Heart left ventricle (tissue), 13 donors: ENCODE results near the gene ARHGAP24.

Experiments used
- CTCF ChIP-seq, 12 donors: fragments of 200-600 bp; sonication (generic) in 4 of 12; IDR thresholded peaks; one replicate each; pipeline versions ENCODE4 v1.5.0 to v1.8.0; 2018 to 2022; ENCODE audit warnings: antibody characterized with exemption in 12 of 12, mild to moderate bottlenecking in 5 of 12
- POLR2A ChIP-seq, 2 donors: fragments of 450-650 bp; IDR thresholded peaks; one replicate each; pipeline ENCODE4 v1.6.1; 2017; ENCODE audit warnings: antibody characterized with exemption in 2 of 2, mild to moderate bottlenecking in 2 of 2, moderate library complexity in 2 of 2
- donor health status: ischemic (EF 13 %, LVEDD 7.1; RV severe dilation, severe dysfunction).
- donor health status: DM: no; HTN: yes; CAD: no.
- donor health status: DM: no; HTN: no; CAD: no.
- donor health status: ischemic (EF 25% LVEDD 6.9; RV normal size, moderate dysfunction).
- donor health status: ischemic (EF 25% LVEDD 5.7; RV mildly dilated, moderate dysfunction).
- donor health status: ischemic (EF 35%, LVEDD 5.7; RV mildly dilated, moderate dysfunction).
- donor health status: nonischemic (EF 11% LVEDD 7.7; RV severe dilation, severe dysfunction).
- donor health status: DM: yes; HTN: yes; CAD: no.
- donor health status: PGD.
- donor health status: ischemic (EF 29% LVEDD 5.4; RV normal size, mild dysfunction).
- donor health status: nonischemic (EF 23%, LVEDD 6.1; RV moderate dilation, normal function).

- TF ChIP-seq CTCF (IDR thresholded peaks at IDR 0.05) (no peak), POLR2A (IDR thresholded peaks at IDR 0.05) (no peak)
Measured at GRCh38 chr4:85895755-85896154, 420.8 kb downstream of the ARHGAP24 start.
